ENCODE measurements around the gene KANK4.

KANK4 gene

DNA sequence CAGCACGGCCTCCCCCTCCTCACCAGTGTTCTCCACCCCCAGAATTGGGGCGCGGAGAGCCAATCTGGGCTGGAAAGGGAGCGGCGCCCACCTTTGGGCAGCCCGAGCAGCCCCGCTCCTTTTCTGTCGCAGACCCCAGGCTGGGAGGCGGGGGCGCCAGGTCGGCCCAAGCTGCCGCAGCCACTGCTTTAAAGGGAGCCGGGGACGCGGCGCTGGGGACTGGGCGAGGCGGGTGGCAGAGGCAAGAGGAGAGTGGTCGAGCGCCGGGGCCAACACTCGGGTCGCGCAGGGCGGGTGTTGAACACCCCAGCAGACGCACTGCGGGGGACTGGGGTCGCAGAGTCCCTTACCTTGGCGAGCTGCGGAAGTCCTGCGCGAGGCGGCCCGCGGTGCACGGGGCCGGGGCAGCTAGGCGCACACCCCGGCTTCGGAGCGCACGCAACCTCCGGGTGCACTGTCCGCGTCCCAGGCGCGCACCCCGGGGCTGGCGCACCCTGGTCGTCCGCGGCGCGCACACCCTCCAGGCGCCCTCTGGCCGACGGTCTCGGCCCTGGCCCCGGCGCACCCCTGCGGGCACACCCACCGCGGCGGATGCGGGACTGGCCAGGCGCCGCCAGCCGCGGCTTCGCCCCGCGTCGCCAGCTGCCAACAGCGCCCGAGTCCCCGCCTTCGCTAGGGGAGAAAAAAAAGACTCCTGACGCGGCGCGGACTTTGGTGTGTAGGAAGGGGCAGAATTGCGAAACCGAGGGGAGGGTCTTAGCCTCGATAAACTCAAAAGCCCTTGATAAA, at the start of gene KANK4:
KANK4 (minus strand) TSS at position 679 of the 789 bp plus-strand sequence. CDS start 37,870 bp downstream, outside the sequence.
- no peak for DNase-seq (ENCODE audit: low read depth in 2 of 3, low spot score in 2 of 3)

DNA sequence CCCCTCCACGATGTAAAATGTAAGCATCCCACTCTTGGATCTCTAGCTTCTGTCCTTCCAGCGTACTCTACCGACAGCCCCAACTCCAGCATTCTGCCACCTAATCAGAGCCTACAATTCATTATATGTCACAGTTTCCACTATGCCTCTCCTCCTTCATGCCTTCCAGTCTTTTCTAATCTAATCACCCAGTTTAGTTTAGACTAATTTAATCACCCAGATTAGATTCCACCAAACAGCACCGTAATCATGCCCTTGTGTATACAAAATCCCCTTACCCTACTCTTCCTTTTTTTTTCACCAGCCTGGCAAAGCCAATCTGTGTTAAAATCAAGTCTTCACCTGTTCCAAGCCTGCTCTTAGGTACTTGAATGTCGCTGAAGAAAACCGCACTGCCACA, 49.8 kb upstream of the KANK4 start:
- no peak for DNase-seq (ENCODE audit: low read depth in 2 of 3, low spot score in 2 of 3)

DNA sequence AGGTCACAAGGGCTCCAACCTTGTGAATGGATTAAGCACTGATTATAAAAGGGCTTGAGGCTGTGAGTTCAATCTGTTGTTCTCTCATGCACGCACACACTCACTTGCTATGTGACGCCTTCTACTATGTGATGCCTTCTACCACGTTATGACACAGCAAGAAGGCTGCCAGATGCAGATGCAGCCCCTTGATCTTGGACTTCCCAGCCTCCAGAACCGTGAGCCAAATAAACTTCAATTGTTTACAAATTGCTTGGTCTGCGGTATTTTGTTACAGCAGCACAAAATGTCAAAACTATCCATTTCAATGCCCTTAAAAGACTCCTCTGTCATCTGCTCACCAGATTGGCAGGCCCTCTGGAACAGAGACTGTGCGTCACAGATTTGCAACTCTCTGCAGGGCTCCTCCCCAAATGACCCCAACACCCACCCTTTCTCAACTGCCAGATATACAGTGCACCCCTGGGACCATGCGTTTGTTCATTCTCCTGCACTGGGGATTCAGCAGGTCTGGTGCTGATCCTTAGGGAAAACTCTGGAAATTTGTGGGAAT, 47.8 kb upstream of the KANK4 start:
- DNase-seq (ENCODE audit: low read depth in 2 of 3, low spot score in 2 of 3) = no peak

DNA sequence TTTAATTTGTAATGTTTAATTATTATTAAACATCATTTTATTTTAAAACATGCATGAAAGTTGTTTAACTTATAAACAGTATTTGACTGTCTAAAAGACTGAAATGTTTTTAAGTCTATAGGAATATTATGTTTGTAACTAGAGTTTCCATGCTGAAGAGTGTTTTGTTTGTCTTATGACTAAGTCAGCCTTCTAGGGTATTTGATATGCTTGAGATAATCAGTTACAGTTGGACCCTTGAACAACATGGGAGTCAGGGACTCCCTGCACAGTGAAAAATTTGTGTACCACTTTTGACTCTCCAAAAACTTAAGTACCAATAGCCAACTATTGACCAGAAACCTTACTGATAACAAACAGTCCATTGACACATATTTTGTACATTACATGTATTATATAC, 45.5 kb upstream of the KANK4 start:
- DNase-seq (ENCODE audit: low read depth in 2 of 3, low spot score in 2 of 3) = no peak

DNA sequence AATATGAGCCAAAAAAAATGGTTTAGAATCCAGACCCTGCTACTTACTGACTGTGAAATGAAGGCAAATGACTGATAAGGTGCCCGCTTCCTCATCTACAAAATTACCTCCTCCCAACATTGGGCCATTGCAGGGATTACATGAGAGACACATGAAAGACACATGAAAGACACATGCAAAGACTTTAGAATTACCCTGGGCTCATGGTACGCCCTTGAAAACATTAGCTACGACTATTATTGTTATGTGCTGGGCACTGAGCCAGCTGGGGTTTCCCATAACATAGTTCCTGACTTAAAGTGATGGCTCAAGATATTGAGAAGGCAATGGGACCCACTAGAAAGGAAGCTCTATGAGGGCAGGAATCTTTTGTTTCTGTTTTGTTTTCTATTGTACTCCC, 43.7 kb upstream of the KANK4 start:
- DNase-seq (ENCODE audit: low read depth in 2 of 3, low spot score in 2 of 3) = no peak

DNA sequence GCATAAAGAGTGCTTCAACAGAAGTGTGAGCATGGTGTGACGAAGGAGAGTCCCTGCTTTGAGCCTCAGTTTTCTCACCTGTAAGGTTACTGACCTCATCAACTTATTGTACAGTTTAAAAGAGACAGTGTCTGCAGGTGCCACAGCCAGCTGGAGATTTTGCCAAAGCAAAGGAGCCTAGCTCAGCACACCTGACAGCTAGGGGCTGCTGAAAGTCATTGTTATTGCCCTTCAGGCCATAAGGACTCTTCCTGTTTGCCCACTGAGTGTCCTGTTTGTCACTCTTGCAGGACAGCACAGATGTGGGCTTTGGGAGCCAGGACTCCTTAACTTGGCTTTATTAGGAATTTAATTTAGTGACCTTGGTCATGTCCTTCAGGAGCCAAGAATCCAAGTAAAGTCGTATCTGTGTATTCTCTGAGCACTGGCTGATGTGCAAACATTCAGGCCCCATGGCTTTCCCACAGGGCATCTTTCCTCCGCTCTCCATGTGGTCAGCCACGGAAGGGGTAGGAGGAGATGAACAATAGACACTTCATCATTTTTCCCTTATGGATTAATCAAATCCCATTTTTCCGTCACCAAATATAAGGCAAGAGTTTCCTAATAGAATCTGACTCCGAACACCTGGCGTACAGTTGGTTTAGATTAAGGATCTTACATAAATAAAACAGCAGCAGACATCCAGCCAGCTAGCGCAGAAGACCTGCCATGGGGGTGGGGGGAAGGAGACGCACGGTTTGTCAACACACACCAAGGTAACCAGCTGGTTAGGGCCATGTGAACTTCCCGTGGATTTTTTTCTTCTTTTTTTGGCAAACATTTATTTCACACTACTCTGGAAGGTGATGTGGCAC, 43.1 kb upstream of the KANK4 start:
- no peak for DNase-seq (ENCODE audit: low read depth in 2 of 3, low spot score in 2 of 3)

DNA sequence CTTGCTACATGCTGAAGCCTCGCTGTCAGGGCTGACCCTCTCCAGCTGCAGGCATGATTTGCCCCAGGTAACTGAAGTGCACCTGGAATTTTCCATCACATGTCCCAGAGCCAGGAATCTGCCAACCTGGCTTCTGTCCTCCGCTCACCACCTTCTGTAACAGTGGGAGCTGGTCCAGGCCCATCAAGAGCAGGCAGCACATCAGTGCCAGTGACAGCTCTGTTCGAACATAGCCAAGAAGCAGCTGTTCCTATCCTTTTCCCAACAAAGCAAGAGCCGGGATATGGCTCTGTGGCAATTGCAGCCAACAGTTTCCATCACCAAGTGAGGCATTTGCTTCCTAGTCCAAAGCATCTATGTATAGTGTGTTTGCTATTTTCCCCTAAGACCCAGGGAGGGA, 42.2 kb upstream of the KANK4 start:
- no peak for DNase-seq (ENCODE audit: low read depth in 2 of 3, low spot score in 2 of 3)

DNA sequence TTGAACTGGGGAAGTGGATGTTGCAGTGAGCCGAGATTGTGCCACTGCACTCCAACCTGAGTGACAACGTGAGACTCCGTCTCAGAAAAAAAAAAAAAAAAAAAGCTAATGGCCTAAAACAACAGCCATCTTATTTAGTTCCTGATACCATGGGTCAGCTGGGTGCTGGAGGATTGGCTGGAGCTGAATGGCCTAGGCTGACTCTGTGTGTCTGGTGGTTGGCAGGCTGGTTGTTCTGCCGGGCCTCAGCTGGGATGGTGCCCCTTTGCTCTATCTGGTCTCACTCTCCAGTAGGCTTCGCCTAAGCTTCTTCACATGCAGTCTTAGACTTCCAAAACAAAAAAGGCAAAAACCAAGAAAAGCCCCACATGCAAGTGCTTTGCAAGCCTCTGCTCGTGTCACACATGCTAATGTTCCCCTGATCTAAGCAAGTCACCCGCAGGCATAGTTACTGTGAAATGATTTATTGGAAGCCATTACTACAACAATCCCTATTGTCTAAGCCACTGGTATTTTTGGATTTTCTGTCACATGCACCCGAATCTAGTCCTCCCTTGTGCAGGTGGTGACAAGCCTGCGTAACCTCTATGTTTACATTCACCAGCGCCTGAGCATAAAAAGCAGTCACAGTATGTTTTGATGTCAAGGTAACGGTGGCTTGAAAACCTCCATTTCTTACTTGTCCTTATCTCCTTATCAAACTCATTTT, 39.6 kb upstream of the KANK4 start:
- no peak for DNase-seq (ENCODE audit: low read depth in 2 of 3, low spot score in 2 of 3)

DNA sequence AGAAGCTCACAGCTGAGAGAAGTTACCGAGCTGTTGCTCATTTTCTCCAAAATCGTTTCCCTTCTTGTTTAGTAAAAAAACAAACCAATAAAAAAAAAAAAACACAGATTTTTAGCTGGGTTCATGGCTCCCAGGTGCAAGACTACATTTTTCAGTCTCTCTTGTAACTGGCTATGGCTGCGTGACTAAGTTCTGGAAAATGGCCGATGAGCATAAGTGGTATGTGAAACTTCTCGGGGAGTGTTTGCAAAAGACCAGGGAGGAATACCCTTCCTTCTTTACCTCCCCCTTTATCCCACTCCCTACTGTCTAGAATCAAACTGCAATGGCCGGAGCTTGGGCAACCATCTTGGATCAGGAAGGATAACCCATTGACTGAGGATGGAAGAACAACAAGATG, 38.7 kb upstream of the KANK4 start:
- no peak for DNase-seq (ENCODE audit: low read depth in 2 of 3, low spot score in 2 of 3)

DNA sequence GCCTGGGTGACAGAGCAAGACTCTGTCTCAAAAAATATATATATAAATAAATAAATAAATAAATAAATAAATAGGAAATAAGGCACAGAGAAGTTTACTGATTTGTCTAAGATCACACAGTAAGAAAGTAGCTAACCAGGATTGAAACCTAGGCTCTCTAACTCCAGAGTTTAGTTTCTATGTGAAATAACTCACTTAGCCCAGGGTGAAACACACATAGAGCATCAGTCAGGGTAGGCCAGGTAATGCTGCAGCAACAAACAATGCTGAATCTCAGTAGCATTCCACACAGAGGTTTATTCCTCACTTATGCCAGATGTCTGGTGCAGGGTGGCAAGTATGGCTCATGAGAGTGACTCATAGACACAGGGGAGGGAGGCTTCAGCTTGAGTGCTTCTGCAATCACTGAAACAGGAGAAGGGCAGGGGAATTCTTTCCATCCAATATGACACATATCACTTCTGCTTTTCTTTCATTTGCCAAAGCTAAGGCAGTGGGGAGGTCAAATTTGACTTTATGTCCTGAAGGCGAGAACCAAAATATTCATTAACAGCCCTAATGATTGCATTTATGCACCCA, 37.1 kb upstream of the KANK4 start:
- no peak for DNase-seq (ENCODE audit: low read depth in 2 of 3, low spot score in 2 of 3)

DNA sequence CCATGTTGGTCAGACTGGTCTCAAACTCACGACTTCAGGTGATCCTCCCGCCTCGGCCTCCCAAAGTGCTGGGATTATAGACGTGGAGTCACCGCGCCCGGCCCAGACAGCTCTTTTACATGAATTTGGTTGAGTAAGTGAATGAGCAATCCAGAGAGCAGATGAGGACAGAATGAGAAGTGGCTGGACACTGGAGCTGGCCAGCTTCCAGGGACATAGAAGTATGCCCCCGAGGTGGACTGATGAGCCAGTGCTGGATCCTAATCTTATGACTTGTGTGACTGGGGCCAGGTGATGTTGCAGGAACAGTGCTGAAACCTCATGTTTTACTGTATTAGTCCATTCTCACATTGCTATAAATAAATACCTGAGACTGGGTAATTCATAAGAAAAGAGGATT, 35.9 kb upstream of the KANK4 start:
- DNase-seq (ENCODE audit: low read depth in 2 of 3, low spot score in 2 of 3) = no peak

DNA sequence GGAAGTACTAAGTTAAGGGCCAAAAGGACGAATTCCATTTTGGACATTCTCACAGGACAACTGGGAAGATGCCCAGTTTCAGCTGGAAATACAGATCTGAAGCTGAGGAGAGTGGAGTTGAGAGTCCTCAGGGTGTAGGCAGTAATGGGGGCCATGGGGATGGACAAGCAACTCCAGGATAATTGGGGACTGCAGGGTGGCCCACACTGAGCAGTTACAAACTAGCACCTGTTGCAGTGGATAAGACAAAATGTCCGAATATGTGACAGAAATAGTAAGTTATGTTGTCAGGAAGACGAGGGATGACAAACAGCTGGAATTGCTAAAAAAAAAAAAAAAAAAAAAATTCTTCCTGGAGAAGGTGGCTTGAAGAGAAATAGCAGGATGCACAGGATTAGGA, 34.6 kb upstream of the KANK4 start:
- DNase-seq (ENCODE audit: low read depth in 2 of 3, low spot score in 2 of 3) = no peak

DNA sequence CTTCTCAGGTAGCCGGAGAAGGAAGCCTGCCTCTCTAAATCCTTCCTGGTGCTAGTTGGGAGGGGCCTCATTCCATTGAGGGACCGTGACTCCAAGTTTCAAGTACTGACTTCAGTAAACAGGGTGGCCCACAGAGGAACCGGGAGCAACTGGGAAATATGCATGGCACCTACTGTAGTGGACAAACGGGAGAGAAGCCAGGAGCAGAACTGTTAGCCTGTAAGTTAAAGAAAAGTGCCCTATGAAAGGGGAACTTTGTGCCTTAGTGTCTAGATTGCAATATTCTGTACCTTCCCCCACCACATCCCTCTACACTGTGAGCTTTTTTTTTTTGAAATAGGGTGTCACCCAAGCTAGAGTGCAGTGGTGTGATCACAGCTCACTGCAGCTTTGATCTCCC, 33.2 kb upstream of the KANK4 start:
- DNase-seq (ENCODE audit: low read depth in 2 of 3, low spot score in 2 of 3) = no peak

DNA sequence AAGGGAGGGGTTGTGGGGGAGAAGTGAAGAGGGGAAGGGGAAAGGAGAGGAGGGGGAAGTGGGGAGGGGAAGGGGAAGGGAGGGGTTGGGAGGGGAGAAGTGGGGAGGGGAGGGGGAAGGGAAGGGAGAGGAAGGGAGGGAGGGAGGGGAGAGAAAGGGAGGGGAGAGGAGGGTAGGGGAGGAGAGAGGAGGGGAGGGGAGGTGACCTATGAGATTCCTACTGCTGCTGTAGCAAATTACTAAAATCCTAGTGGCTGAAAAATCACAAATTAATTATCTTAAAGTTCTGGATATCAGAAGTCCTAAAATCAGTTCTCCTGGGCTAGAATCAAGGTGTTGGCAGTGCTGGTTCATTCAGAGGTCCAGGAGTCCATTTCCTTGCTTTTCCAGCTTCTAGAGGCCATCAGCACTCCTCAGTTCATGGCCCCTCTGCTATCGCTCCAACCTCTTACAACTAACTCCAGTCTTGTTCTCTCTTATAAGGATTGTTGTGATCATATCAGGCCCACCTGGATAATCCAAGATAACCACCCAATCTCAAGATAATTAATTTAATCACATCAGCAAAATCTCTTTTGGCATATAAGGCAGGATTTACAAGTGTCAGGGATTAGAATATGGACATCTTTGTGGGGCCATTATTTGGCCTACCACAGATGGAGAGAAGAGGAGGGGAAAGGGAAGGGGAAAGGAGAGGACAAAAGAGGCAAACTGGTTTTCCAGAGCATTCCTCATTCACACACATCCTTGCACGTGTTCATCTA, 30.4 kb upstream of the KANK4 start:
- DNase-seq (ENCODE audit: low read depth in 2 of 3, low spot score in 2 of 3) = no peak

DNA sequence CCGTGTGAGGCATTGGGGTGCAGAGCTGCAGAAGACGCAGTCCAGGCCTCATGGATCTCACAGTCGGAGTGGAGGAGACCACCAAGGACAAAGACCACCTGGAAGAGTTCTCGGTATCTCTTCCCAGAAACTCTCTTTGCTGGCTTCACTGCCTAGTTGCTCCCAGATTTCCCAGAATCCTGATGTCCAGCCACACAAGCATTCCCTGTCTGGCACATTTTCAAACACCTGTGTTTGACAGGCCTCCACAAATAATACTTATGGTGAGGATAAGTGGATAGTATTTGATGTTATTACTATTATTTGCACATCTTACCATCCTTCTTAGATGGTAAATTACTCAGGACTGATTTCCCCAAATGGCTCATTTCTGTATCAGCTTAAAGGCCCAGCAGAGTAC, 27.7 kb upstream of the KANK4 start:
- DNase-seq (ENCODE audit: low read depth in 2 of 3, low spot score in 2 of 3) = no peak

DNA sequence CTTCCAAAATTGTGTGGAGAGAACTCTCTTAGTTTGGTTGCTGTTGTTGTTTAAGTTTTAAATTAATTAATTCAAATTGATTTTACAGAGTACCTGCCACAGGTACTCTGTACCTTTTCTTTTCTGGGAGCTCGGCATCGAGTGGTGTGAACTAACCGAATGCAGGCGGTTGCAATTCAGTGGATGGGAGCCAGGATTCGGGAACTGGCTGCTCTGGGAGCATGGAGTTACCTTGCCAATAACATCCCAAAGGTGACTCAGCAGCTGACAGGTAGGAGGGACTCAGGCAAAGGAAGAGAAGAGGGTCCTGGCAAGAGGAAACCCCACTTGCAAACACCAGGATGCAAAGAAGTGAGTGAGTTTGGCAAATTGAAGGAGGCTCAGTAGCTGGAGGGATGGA, 24.7 kb upstream of the KANK4 start:
- no peak for DNase-seq (ENCODE audit: low read depth in 2 of 3, low spot score in 2 of 3)

DNA sequence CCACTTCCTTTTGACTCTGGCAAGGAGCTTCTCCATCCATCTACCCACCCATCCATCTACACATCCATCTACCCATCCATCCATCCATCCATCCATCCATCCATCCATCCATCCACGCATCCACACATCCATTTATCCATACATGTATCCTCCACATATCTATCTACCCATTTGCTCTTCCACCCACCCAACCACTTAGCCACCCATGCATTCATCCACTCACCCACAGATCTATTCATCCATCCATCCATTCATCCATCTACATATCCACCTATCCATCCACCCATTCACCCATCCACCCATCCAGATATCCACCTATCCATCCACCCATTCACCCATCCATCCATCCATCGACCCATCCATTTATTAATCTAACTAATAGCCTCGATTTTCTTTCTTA, 23.0 kb upstream of the KANK4 start:
- no peak for DNase-seq (ENCODE audit: low read depth in 2 of 3, low spot score in 2 of 3)

DNA sequence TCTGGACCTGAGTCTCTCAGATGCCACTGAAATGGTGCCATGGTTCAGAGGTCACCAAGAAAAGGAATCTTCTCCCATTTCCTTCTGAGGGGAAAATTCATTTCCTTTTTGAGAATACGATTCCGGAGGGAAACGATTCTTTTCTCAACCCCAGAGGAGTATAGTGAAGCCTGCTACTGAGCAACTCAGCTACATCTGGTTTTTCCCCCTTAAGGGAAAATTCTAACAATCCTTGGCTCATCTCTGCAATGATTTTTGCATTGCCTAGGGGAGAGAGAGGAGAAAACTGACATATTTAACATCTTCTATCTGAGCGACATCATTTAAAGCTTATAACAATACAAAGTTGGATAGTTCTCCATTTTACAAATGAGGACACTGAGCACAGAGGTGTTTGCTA, 22.4 kb upstream of the KANK4 start:
- DNase-seq (ENCODE audit: low read depth in 2 of 3, low spot score in 2 of 3) = no peak

DNA sequence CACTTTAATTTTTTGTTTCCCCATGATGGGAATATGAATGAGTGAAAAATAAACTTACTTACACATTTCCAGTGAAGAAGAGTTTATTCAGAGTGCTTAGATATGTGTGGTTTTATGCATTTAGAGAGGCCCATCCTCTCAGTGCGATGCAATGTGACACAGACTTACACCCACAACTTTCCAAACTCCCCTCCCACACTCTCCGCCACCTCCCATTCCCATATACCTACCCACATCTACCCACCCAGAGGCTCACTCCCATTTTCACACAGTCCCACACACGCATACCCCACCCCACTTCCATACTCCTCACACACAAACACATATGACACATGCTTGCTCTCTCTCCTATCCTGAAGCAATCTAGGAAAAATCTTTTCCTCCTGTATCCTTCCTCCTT, 21.9 kb upstream of the KANK4 start:
- no peak for DNase-seq (ENCODE audit: low read depth in 2 of 3, low spot score in 2 of 3)
